GM19372 (cell line): ENCODE data around the gene EVA1B.

Experiments
- ATAC-seq: cut with Tn5 transposase; IDR thresholded peaks from one replicate; pipeline ENCODE4 v1.9.1; 2021; ENCODE audit warnings: mild to moderate bottlenecking, low read depth, moderate library complexity; ENCODE audit not compliant: unreplicated experiment

The EVA1B gene

DNA sequence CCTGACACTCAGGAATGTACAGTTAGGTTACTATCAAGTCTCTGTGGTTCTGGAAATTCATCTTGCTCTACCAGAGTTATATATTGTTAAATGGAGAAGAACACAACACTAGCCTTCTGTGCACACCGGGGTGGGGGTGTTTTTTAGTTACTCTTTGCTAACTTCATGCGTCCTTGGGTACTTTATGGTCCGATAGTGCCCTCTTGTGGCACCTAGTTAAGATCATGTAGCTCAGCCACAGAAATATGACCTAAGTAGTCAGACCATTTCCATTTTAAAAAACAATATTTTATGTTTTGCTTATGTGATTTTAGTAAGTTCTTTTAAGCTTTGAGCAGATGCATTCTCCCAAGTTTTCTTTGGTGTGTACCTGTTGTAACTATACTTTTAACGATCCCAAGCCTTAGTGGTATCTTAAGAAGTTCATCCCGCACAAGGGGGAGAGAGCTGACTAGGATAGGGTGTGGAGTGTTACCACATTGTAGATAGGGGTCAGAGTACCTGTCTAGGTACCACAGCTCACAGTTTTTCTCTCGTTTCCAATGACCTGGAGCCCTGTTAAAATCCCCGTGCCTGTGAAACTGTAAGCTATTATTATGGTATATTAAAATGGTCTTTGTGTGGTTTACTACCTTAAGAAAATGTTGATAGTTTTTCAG, 37.9 kb downstream of the EVA1B start:
- no peak for ATAC-seq

DNA sequence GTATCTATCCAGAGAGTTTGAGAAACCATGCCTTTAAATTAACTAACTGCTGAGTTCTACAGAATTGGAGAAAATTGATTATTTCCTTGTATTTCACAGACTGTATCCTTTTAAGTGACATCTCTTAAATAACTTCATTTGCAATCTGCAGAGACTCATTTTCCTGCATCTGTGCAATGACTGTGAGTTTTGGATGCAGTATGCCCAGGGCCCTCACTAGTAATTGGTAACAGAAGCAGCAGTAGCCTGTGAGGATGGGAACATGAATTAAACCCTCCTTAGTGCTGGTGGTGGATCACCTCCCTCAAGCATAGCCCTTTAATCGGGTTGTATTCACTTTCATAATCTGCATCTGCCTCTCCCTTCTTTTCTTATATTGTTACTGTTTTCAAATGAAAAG, 38.9 kb downstream of the EVA1B start:
- ATAC-seq, result no peak

GRCh38 chr1:36284061-36284460, 39.4 kb downstream of the EVA1B start:
- ATAC-seq, result no peak

DNA sequence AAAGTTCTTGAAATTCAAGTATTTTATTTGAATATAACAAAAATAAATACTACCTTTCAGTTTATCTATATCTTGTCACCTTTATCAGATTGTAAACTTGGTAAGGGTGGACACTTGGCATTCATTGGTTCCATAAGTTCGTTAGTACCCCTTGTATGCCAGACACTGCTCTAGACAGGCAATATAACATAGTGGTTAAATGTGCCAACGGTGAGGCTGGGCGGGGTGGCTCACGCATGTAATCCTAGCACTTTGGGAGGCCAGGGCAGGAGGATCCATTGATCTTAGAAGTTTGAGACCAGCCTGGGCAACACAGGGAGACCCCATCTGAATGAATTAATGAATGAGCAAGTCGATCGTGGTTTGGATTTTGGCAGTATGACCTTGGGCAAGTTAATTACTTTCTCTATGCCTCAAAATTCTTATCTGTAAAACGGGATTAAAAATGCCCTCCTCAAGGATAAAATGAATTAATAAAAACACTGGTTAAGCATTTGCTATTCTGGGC, 43.6 kb downstream of the EVA1B start:
- no peak for ATAC-seq

GRCh38 chr1:36279110-36279788, 44.2 kb downstream of the EVA1B start:
- no peak for ATAC-seq

- ATAC-seq, result no peak
Observed at GRCh38 chr1:36276688-36277087, 46.8 kb downstream of the EVA1B start.

- ATAC-seq, result no peak
Observed at GRCh38 chr1:36274201-36274600, 49.2 kb downstream of the EVA1B start.

- no peak for ATAC-seq
Observed at GRCh38 chr1:36273024-36273423, 50.4 kb downstream of the EVA1B start.
